Erythroblast (primary cell): ENCODE results near the gene CRCP.

ENCODE experiments used
- GATA1 ChIP-seq: IDR thresholded peaks from 2 replicates; pipeline ENCODE4 v1.6.1; 2011; ENCODE audit warnings: low read depth, mild to moderate bottlenecking, control low read depth, low read length, moderate library complexity
- POLR2A ChIP-seq: IDR thresholded peaks from 2 replicates; pipeline ENCODE4 v1.6.1; 2011; ENCODE audit warnings: mild to moderate bottlenecking, low read length

- TF ChIP-seq POLR2A, result no peak
- no peak for TF ChIP-seq GATA1
These were observed 48.0 kb downstream of the CRCP start for GRCh38 chr7:66162622-66163021.
